ENCODE measurements around the gene PDE4D.

The PDE4D gene

GRCh38 chr5:59569158-59569557 is 324.4 kb downstream of the PDE4D start:
- no peak for FAIRE-seq
- DNase-seq (ENCODE audit: insufficient read length, low spot score) = no peak
- TF ChIP-seq PAX5 (IDR thresholded peaks at IDR 0.05; ENCODE audit: insufficient read depth, low read length, severe bottlenecking) (no peak), POLR2AphosphoS5 (IDR thresholded peaks at IDR 0.05; ENCODE audit: low read depth, low read length) (no peak), SPI1 (IDR thresholded peaks at IDR 0.05; ENCODE audit: low read depth, low read length) (no peak), TAF1 (IDR thresholded peaks at IDR 0.05; ENCODE audit: low read depth, low read length) (no peak), POU2F2 (IDR thresholded peaks at IDR 0.05; ENCODE audit: low read depth, low read length) (no peak), POLR2A (IDR thresholded peaks at IDR 0.05; ENCODE audit: low read depth, low read length) (no peak)

- TF ChIP-seq TAF1 (IDR thresholded peaks at IDR 0.05; ENCODE audit: low read depth, low read length) = no peak
- no peak for TF ChIP-seq PAX5 (IDR thresholded peaks at IDR 0.05; ENCODE audit: insufficient read depth, low read length, severe bottlenecking)
- no peak for TF ChIP-seq POLR2A (IDR thresholded peaks at IDR 0.05; ENCODE audit: low read depth, low read length)
- TF ChIP-seq SPI1 (IDR thresholded peaks at IDR 0.05; ENCODE audit: low read depth, low read length) = no peak
- FAIRE-seq (no peak), DNase-seq (ENCODE audit: insufficient read length, low spot score) (no peak)
Observed at GRCh38 chr5:59568161-59568560, 325.4 kb downstream of the PDE4D start.

GRCh38 chr5:59565551-59565950 is 328.0 kb downstream of the PDE4D start:
- DNase-seq (ENCODE audit: insufficient read length, low spot score) (no peak), FAIRE-seq (no peak)
- TF ChIP-seq PAX5 (IDR thresholded peaks at IDR 0.05; ENCODE audit: insufficient read depth, low read length, severe bottlenecking) (no peak), POLR2AphosphoS5 (IDR thresholded peaks at IDR 0.05; ENCODE audit: low read depth, low read length) (no peak), POLR2A (IDR thresholded peaks at IDR 0.05; ENCODE audit: low read depth, low read length) (no peak), TAF1 (IDR thresholded peaks at IDR 0.05; ENCODE audit: low read depth, low read length) (no peak), POU2F2 (IDR thresholded peaks at IDR 0.05; ENCODE audit: low read depth, low read length) (no peak), SPI1 (IDR thresholded peaks at IDR 0.05; ENCODE audit: low read depth, low read length) (no peak)

- FAIRE-seq (no peak), DNase-seq (ENCODE audit: insufficient read length, low spot score) (no peak)
- TF ChIP-seq POLR2AphosphoS5 (IDR thresholded peaks at IDR 0.05; ENCODE audit: low read depth, low read length) (no peak), TAF1 (IDR thresholded peaks at IDR 0.05; ENCODE audit: low read depth, low read length) (no peak), SPI1 (IDR thresholded peaks at IDR 0.05; ENCODE audit: low read depth, low read length) (no peak), PAX5 (IDR thresholded peaks at IDR 0.05; ENCODE audit: insufficient read depth, low read length, severe bottlenecking) (no peak), POLR2A (IDR thresholded peaks at IDR 0.05; ENCODE audit: low read depth, low read length) (no peak), POU2F2 (IDR thresholded peaks at IDR 0.05; ENCODE audit: low read depth, low read length) (no peak)
Observed at GRCh38 chr5:59564895-59565294, 328.6 kb downstream of the PDE4D start.

GRCh38 chr5:59562756-59563389 is 330.7 kb downstream of the PDE4D start:
- DNase-seq (ENCODE audit: insufficient read length, low spot score) (peak; percentile 2), FAIRE-seq (peak; percentile 88)

GRCh38 chr5:59560553-59560952 is 333.0 kb downstream of the PDE4D start:
- DNase-seq (ENCODE audit: insufficient read length, low spot score) (no peak), FAIRE-seq (peak; percentile 16)
- TF ChIP-seq SPI1 (IDR thresholded peaks at IDR 0.05; ENCODE audit: low read depth, low read length) = no peak
- no peak for TF ChIP-seq POU2F2 (IDR thresholded peaks at IDR 0.05; ENCODE audit: low read depth, low read length)
- TF ChIP-seq POLR2AphosphoS5 (IDR thresholded peaks at IDR 0.05; ENCODE audit: low read depth, low read length) = no peak
- TF ChIP-seq POLR2A (IDR thresholded peaks at IDR 0.05; ENCODE audit: low read depth, low read length) = no peak
- TF ChIP-seq TAF1 (IDR thresholded peaks at IDR 0.05; ENCODE audit: low read depth, low read length) = no peak
- TF ChIP-seq PAX5 (IDR thresholded peaks at IDR 0.05; ENCODE audit: insufficient read depth, low read length, severe bottlenecking) = no peak

More at GRCh38 chr5:59562756-59563389, 330.7 kb downstream of the PDE4D start:
- TF ChIP-seq POLR2AphosphoS5 (IDR thresholded peaks at IDR 0.05; ENCODE audit: low read depth, low read length) (no peak), TAF1 (IDR thresholded peaks at IDR 0.05; ENCODE audit: low read depth, low read length) (no peak), SPI1 (IDR thresholded peaks at IDR 0.05; ENCODE audit: low read depth, low read length) (peak; percentile 86), POU2F2 (IDR thresholded peaks at IDR 0.05; ENCODE audit: low read depth, low read length) (no peak), PAX5 (IDR thresholded peaks at IDR 0.05; ENCODE audit: insufficient read depth, low read length, severe bottlenecking) (no peak)

- FAIRE-seq = no peak
- TF ChIP-seq PAX5 (IDR thresholded peaks at IDR 0.05; ENCODE audit: insufficient read depth, low read length, severe bottlenecking) = no peak
- no peak for TF ChIP-seq SPI1 (IDR thresholded peaks at IDR 0.05; ENCODE audit: low read depth, low read length)
- no peak for TF ChIP-seq TAF1 (IDR thresholded peaks at IDR 0.05; ENCODE audit: low read depth, low read length)
- no peak for TF ChIP-seq POLR2A (IDR thresholded peaks at IDR 0.05; ENCODE audit: low read depth, low read length)
- no peak for TF ChIP-seq POU2F2 (IDR thresholded peaks at IDR 0.05; ENCODE audit: low read depth, low read length)
- no peak for TF ChIP-seq POLR2AphosphoS5 (IDR thresholded peaks at IDR 0.05; ENCODE audit: low read depth, low read length)
- DNase-seq (ENCODE audit: insufficient read length, low spot score) = no peak
Observed at GRCh38 chr5:59559847-59560246, 333.7 kb downstream of the PDE4D start.

GRCh38 chr5:59559323-59559722 is 334.2 kb downstream of the PDE4D start:
- DNase-seq (ENCODE audit: insufficient read length, low spot score) = no peak
- no peak for FAIRE-seq
- no peak for TF ChIP-seq POU2F2 (IDR thresholded peaks at IDR 0.05; ENCODE audit: low read depth, low read length)
- no peak for TF ChIP-seq POLR2A (IDR thresholded peaks at IDR 0.05; ENCODE audit: low read depth, low read length)
- no peak for TF ChIP-seq TAF1 (IDR thresholded peaks at IDR 0.05; ENCODE audit: low read depth, low read length)
- TF ChIP-seq POLR2AphosphoS5 (IDR thresholded peaks at IDR 0.05; ENCODE audit: low read depth, low read length) = no peak
- no peak for TF ChIP-seq PAX5 (IDR thresholded peaks at IDR 0.05; ENCODE audit: insufficient read depth, low read length, severe bottlenecking)
- TF ChIP-seq SPI1 (IDR thresholded peaks at IDR 0.05; ENCODE audit: low read depth, low read length) = no peak

- FAIRE-seq = no peak
- TF ChIP-seq POLR2AphosphoS5 (IDR thresholded peaks at IDR 0.05; ENCODE audit: low read depth, low read length) (no peak), PAX5 (IDR thresholded peaks at IDR 0.05; ENCODE audit: insufficient read depth, low read length, severe bottlenecking) (no peak), POU2F2 (IDR thresholded peaks at IDR 0.05; ENCODE audit: low read depth, low read length) (no peak), SPI1 (IDR thresholded peaks at IDR 0.05; ENCODE audit: low read depth, low read length) (no peak), POLR2A (IDR thresholded peaks at IDR 0.05; ENCODE audit: low read depth, low read length) (no peak), TAF1 (IDR thresholded peaks at IDR 0.05; ENCODE audit: low read depth, low read length) (no peak)
- no peak for DNase-seq (ENCODE audit: insufficient read length, low spot score)
Observed at GRCh38 chr5:59558501-59558900, 335.0 kb downstream of the PDE4D start.

- no peak for TF ChIP-seq POLR2AphosphoS5 (IDR thresholded peaks at IDR 0.05; ENCODE audit: low read depth, low read length)
- no peak for TF ChIP-seq TAF1 (IDR thresholded peaks at IDR 0.05; ENCODE audit: low read depth, low read length)
- no peak for DNase-seq (ENCODE audit: insufficient read length, low spot score)
Observed at GRCh38 chr5:59557572-59557971, 336.0 kb downstream of the PDE4D start.

More at GRCh38 chr5:59557572-59557971, 336.0 kb downstream of the PDE4D start:
- no peak for FAIRE-seq
